WTC11 (cell line): ENCODE data around the gene SGPP2. TPM values are rescaled to one million over a fixed set of nuclear protein-coding genes. Genes with fewer than 3 reads are reported as not detected.

Experiments
- ATAC-seq: fragments of 200-7000 bp; cut with Tn5 transposase; 2 replicates; pipeline ENCODE4 v1.10.0; 2021; ENCODE audit warnings: mild to moderate bottlenecking, moderate library complexity
- CTCF ChIA-PET: fragments of 300-600 bp; sonication (Branson Sonifier 250); formaldehyde crosslinking; loops from one replicate; lab custom pipeline; 2021; ENCODE audit warnings: antibody characterized with exemption; lab: Charles Lee
- POLR2A ChIA-PET: fragments of 350-600 bp; sonication (Branson Sonifier 250); formaldehyde crosslinking; loops from one replicate; lab custom pipeline; 2021; ENCODE audit warnings: antibody characterized with exemption; lab: Charles Lee
- DNase-seq: peaks from one replicate; pipeline ENCODE4 v3.0.0; 2021; ENCODE audit warnings: low spot score
- H3K27ac Mint-ChIP-seq: 2 replicates; pipeline ENCODE4 v1.8.0; 2021; ENCODE audit warnings: mixed read lengths
- H3K27me3 Mint-ChIP-seq: 2 replicates; pipeline ENCODE4 v1.8.0; 2021; ENCODE audit warnings: low read depth, mild to moderate bottlenecking, moderate library complexity, mixed read lengths
- H3K36me3 Mint-ChIP-seq: 2 replicates; pipeline ENCODE4 v1.8.0; 2021; ENCODE audit warnings: mixed read lengths
- H3K4me1 Mint-ChIP-seq: 2 replicates; pipeline ENCODE4 v1.8.0; 2022; ENCODE audit warnings: mixed read lengths
- H3K4me3 Mint-ChIP-seq: 2 replicates; pipeline ENCODE4 v1.8.0; 2021; ENCODE audit warnings: mild to moderate bottlenecking, moderate library complexity, mixed read lengths
- H3K9me3 Mint-ChIP-seq: 2 replicates; pipeline ENCODE4 v1.8.0; 2021; ENCODE audit warnings: mixed read lengths
- ATF1 ChIP-seq: sonication (generic); formaldehyde crosslinking; IDR thresholded peaks from 2 replicates; pipeline ENCODE4 v1.8.1; 2023; ENCODE audit warnings: mild to moderate bottlenecking, moderate library complexity, missing genetic modification reagents
- EMX1 ChIP-seq: fragments of 250-450 bp; sonication (Bioruptor Pico); IDR thresholded peaks from 2 replicates; pipeline ENCODE4 v1.8.0; 2021; ENCODE audit warnings: mild to moderate bottlenecking
- FOXJ3 ChIP-seq: sonication (generic); formaldehyde crosslinking; IDR thresholded peaks from 2 replicates; pipeline ENCODE4 v1.9.0; 2021; ENCODE audit warnings: missing genetic modification reagents, mild to moderate bottlenecking, borderline replicate concordance
- HMGA2 ChIP-seq: fragments of 250-450 bp; sonication (Bioruptor Pico); IDR thresholded peaks from 2 replicates; pipeline ENCODE4 v1.4.0; 2021; ENCODE audit warnings: mild to moderate bottlenecking, moderate library complexity
- KAT7 ChIP-seq: sonication (generic); formaldehyde crosslinking; IDR thresholded peaks from 2 replicates; pipeline ENCODE4 v1.8.1; 2023; ENCODE audit warnings: missing genetic modification reagents, mild to moderate bottlenecking, borderline replicate concordance
- PRRX2 ChIP-seq: fragments of 250-450 bp; sonication (Bioruptor Pico); IDR thresholded peaks from 2 replicates; pipeline ENCODE4 v1.8.0; 2021; ENCODE audit warnings: mild to moderate bottlenecking
- SMAD3 ChIP-seq: sonication (generic); formaldehyde crosslinking; IDR thresholded peaks from 2 replicates; pipeline ENCODE4 v1.8.0; 2022; ENCODE audit warnings: missing genetic modification reagents, mild to moderate bottlenecking, borderline replicate concordance
- total RNA-seq: library from RNA; stranded (reverse); gene quantifications from 3 replicates; pipeline ENCODE4 v1.2.3, GENCODE V29; 2021
- TF ChIP-seq, protein P1 (sequence below): fragments of 250-450 bp; sonication (Bioruptor Pico); IDR thresholded peaks from 2 replicates; pipeline ENCODE4 v1.9.0; 2021; ENCODE audit warnings: mild to moderate bottlenecking
- TF ChIP-seq, protein P2 (sequence below): sonication (generic); formaldehyde crosslinking; IDR thresholded peaks from 2 replicates; pipeline ENCODE4 v1.8.0; 2022; ENCODE audit warnings: mild to moderate bottlenecking, missing genetic modification reagents
- TF ChIP-seq, protein P3 (sequence below): sonication (generic); formaldehyde crosslinking; IDR thresholded peaks from 2 replicates; pipeline ENCODE4 v1.8.0; 2023; ENCODE audit warnings: mild to moderate bottlenecking, missing genetic modification reagents
- TF ChIP-seq, protein P4 (sequence below): sonication (generic); formaldehyde crosslinking; IDR thresholded peaks from 2 replicates; pipeline ENCODE4 v1.8.1; 2022; ENCODE audit warnings: missing genetic modification reagents, borderline replicate concordance
- TF ChIP-seq, protein P5 (sequence below): sonication (generic); formaldehyde crosslinking; IDR thresholded peaks from 2 replicates; pipeline ENCODE4 v1.8.1; 2023; ENCODE audit warnings: mild to moderate bottlenecking, moderate library complexity, missing genetic modification reagents
- TF ChIP-seq, protein P6 (sequence below): sonication (generic); formaldehyde crosslinking; IDR thresholded peaks from 2 replicates; pipeline ENCODE4 v1.8.1; 2023; ENCODE audit warnings: mild to moderate bottlenecking, missing genetic modification reagents
- TF ChIP-seq, protein P7 (sequence below): sonication (generic); formaldehyde crosslinking; IDR thresholded peaks from 2 replicates; pipeline ENCODE4 v1.8.0; 2022; ENCODE audit warnings: mild to moderate bottlenecking, missing genetic modification reagents
- TF ChIP-seq, protein P8 (sequence below): sonication (generic); formaldehyde crosslinking; IDR thresholded peaks from 2 replicates; pipeline ENCODE4 v1.8.1; 2023; ENCODE audit warnings: mild to moderate bottlenecking, missing genetic modification reagents, moderate library complexity

SGPP2 gene
- total RNA-seq, 1 experiment from 2014 or later = 0.07 TPM

DNA sequence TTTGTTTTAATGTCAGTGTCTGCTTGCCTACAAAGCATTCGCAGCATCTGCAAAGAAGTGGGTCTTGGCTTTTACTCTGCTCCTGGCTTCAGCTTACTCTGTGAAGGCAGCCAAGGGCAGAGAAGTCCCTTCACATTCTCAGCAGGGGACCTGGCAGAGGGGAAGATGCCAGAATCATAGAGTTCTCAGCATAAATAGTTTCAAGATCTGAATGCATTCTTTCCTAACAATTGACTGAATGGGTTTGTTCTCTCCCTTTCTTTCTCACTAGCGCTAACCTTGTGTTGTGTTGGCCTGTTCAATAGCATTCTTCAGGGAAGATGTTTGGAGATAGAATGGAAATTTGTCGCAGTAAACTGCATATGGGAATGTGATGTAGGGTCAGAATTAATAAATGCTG, 124.6 kb downstream of the SGPP2 start (continued):
- TF ChIP-seq, protein P1, sequence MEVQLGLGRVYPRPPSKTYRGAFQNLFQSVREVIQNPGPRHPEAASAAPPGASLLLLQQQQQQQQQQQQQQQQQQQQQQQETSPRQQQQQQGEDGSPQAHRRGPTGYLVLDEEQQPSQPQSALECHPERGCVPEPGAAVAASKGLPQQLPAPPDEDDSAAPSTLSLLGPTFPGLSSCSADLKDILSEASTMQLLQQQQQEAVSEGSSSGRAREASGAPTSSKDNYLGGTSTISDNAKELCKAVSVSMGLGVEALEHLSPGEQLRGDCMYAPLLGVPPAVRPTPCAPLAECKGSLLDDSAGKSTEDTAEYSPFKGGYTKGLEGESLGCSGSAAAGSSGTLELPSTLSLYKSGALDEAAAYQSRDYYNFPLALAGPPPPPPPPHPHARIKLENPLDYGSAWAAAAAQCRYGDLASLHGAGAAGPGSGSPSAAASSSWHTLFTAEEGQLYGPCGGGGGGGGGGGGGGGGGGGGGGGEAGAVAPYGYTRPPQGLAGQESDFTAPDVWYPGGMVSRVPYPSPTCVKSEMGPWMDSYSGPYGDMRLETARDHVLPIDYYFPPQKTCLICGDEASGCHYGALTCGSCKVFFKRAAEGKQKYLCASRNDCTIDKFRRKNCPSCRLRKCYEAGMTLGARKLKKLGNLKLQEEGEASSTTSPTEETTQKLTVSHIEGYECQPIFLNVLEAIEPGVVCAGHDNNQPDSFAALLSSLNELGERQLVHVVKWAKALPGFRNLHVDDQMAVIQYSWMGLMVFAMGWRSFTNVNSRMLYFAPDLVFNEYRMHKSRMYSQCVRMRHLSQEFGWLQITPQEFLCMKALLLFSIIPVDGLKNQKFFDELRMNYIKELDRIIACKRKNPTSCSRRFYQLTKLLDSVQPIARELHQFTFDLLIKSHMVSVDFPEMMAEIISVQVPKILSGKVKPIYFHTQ (CRISPR knock-in tag) = no peak
- TF ChIP-seq, protein P2, sequence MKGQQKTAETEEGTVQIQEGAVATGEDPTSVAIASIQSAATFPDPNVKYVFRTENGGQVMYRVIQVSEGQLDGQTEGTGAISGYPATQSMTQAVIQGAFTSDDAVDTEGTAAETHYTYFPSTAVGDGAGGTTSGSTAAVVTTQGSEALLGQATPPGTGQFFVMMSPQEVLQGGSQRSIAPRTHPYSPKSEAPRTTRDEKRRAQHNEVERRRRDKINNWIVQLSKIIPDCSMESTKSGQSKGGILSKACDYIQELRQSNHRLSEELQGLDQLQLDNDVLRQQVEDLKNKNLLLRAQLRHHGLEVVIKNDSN (CRISPR knock-in tag) = no peak
- TF ChIP-seq, protein P3, sequence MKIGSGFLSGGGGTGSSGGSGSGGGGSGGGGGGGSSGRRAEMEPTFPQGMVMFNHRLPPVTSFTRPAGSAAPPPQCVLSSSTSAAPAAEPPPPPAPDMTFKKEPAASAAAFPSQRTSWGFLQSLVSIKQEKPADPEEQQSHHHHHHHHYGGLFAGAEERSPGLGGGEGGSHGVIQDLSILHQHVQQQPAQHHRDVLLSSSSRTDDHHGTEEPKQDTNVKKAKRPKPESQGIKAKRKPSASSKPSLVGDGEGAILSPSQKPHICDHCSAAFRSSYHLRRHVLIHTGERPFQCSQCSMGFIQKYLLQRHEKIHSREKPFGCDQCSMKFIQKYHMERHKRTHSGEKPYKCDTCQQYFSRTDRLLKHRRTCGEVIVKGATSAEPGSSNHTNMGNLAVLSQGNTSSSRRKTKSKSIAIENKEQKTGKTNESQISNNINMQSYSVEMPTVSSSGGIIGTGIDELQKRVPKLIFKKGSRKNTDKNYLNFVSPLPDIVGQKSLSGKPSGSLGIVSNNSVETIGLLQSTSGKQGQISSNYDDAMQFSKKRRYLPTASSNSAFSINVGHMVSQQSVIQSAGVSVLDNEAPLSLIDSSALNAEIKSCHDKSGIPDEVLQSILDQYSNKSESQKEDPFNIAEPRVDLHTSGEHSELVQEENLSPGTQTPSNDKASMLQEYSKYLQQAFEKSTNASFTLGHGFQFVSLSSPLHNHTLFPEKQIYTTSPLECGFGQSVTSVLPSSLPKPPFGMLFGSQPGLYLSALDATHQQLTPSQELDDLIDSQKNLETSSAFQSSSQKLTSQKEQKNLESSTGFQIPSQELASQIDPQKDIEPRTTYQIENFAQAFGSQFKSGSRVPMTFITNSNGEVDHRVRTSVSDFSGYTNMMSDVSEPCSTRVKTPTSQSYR = no peak
- no peak for TF ChIP-seq KAT7 (CRISPR knock-in tag)
- TF ChIP-seq, protein P4, sequence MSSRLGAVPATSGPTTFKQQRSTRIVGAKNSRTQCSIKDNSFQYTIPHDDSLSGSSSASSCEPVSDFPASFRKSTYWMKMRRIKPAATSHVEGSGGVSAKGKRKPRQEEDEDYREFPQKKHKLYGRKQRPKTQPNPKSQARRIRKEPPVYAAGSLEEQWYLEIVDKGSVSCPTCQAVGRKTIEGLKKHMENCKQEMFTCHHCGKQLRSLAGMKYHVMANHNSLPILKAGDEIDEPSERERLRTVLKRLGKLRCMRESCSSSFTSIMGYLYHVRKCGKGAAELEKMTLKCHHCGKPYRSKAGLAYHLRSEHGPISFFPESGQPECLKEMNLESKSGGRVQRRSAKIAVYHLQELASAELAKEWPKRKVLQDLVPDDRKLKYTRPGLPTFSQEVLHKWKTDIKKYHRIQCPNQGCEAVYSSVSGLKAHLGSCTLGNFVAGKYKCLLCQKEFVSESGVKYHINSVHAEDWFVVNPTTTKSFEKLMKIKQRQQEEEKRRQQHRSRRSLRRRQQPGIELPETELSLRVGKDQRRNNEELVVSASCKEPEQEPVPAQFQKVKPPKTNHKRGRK (CRISPR knock-in tag) = no peak
- TF ChIP-seq EMX1 (CRISPR knock-in tag) = no peak

DNA sequence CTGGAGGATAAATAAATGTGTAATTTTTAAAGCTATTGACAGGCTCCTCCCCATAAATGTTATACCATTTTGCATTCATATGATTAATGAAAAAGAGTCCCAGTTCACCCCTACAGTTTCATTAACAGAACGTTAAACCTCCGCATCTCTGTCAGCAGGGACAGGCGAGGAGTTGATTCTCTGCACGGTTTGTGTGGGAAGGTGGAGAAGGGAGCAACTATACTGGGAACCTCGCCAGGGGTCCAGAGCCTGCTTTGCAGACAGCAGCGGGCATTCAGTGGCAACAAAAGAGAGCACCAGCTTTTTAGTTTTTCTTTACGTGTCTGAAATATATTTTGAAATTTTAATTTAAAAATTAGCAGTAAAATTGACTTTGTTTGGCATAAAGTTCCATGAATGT, 130.2 kb downstream of the SGPP2 start:
- TF ChIP-seq, protein P5, sequence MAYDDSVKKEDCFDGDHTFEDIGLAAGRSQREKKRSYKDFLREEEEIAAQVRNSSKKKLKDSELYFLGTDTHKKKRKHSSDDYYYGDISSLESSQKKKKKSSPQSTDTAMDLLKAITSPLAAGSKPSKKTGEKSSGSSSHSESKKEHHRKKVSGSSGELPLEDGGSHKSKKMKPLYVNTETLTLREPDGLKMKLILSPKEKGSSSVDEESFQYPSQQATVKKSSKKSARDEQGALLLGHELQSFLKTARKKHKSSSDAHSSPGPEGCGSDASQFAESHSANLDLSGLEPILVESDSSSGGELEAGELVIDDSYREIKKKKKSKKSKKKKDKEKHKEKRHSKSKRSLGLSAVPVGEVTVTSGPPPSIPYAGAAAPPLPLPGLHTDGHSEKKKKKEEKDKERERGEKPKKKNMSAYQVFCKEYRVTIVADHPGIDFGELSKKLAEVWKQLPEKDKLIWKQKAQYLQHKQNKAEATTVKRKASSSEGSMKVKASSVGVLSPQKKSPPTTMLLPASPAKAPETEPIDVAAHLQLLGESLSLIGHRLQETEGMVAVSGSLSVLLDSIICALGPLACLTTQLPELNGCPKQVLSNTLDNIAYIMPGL (CRISPR knock-in tag) = no peak
- TF ChIP-seq, protein P6, sequence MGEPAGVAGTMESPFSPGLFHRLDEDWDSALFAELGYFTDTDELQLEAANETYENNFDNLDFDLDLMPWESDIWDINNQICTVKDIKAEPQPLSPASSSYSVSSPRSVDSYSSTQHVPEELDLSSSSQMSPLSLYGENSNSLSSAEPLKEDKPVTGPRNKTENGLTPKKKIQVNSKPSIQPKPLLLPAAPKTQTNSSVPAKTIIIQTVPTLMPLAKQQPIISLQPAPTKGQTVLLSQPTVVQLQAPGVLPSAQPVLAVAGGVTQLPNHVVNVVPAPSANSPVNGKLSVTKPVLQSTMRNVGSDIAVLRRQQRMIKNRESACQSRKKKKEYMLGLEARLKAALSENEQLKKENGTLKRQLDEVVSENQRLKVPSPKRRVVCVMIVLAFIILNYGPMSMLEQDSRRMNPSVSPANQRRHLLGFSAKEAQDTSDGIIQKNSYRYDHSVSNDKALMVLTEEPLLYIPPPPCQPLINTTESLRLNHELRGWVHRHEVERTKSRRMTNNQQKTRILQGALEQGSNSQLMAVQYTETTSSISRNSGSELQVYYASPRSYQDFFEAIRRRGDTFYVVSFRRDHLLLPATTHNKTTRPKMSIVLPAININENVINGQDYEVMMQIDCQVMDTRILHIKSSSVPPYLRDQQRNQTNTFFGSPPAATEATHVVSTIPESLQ (CRISPR knock-in tag) = no peak
- no peak for TF ChIP-seq HMGA2 (CRISPR knock-in tag)
- peaks cover 20% of the 10 kb centered on the region for H3K27me3 Mint-ChIP-seq
- no peaks in the 10 kb centered on the region for H3K36me3 Mint-ChIP-seq
- H3K4me3 Mint-ChIP-seq = no peak overlapping the region
- H3K27ac Mint-ChIP-seq = no peak overlapping the region
- ATAC-seq (peak; percentile 39; the same call in 1 of the 2 replicates), DNase-seq (no peak)
- H3K4me1 Mint-ChIP-seq = 0 out of 2 replicates have a peak, but pooled peaks cover 3% of the 10 kb centered on the region
- ChIA-PET POLR2A (no interaction called here), CTCF (no interaction called here)
- H3K9me3 Mint-ChIP-seq = peaks cover 5% of the 10 kb centered on the region; the same call in 1 of the 2 replicates

DNA sequence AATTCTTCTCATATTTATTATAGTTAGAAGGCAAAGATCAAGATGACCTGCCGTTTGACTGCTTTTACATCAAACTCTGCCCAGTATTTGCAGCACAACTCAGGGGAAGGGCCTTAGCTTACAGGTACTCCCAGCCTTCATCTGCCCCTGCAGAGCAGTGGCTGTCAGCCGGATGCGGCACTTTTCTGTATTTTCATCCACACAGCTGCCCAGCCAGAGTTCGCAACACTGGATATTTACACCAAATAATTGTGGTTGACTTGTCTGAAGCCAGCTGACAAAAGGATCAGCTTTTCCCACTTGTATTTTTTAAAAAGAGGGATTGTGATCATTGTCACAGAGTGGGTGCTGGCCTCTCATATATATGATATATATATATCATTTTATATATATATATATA, 136.8 kb downstream of the SGPP2 start:
- CTCF ChIA-PET = interaction anchor here (0.6 to 3.5 kb wide), 10 partner anchors 12 to 536 kb away, joined by 3 to 37 read pairs (median 6); no protein-coding TSS in a partner anchor

More for the DNA sequence above, 136.8 kb downstream of the SGPP2 start:
- no peak for ATAC-seq
- no peak overlapping the region for H3K27ac Mint-ChIP-seq
- TF ChIP-seq, protein P7, sequence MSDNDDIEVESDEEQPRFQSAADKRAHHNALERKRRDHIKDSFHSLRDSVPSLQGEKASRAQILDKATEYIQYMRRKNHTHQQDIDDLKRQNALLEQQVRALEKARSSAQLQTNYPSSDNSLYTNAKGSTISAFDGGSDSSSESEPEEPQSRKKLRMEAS (CRISPR knock-in tag) = no peak
- TF ChIP-seq SMAD3 (CRISPR knock-in tag) (no peak), ATF1 (no peak), FOXJ3 (CRISPR knock-in tag) (no peak), PRRX2 (CRISPR knock-in tag) (no peak)
- TF ChIP-seq, protein P8, sequence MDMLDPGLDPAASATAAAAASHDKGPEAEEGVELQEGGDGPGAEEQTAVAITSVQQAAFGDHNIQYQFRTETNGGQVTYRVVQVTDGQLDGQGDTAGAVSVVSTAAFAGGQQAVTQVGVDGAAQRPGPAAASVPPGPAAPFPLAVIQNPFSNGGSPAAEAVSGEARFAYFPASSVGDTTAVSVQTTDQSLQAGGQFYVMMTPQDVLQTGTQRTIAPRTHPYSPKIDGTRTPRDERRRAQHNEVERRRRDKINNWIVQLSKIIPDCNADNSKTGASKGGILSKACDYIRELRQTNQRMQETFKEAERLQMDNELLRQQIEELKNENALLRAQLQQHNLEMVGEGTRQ (CRISPR knock-in tag) = no peak
- TF ChIP-seq, protein P2 (CRISPR knock-in tag) = no peak
- no peak for DNase-seq
- H3K4me3 Mint-ChIP-seq = no peak overlapping the region
- H3K4me1 Mint-ChIP-seq = no peaks in the 10 kb centered on the region
- POLR2A ChIA-PET = interaction anchor here (0.6 kb wide), 1 partner anchor 1277 kb away, joined by 5 read pairs; no protein-coding TSS in a partner anchor
- peaks cover 16% of the 10 kb centered on the region for H3K27me3 Mint-ChIP-seq
- H3K36me3 Mint-ChIP-seq = no peaks in the 10 kb centered on the region
- no peaks in the 10 kb centered on the region for H3K9me3 Mint-ChIP-seq
